AG04450 (cell line): ENCODE measurements around the gene MYO10. TPM values are rescaled to one million over a fixed set of nuclear protein-coding genes. Genes with fewer than 3 reads are reported as not detected.

ENCODE experiments used
- CTCF ChIA-PET: fragments of 300-600, 350-600 bp; formaldehyde crosslinking; extraction: SDS; loops from one replicate; lab custom pipeline; 2022; ENCODE audit warnings: antibody characterized with exemption, inconsistent platforms; lab: Charles Lee
- POLR2A ChIA-PET: fragments of 350-600 bp; formaldehyde crosslinking; extraction: SDS; loops from one replicate; lab custom pipeline; 2021; ENCODE audit warnings: antibody characterized with exemption, inconsistent platforms; lab: Yijun Ruan, JAX
- DNase-seq: peaks from one replicate; pipeline ENCODE4 v3.0.0-alpha.2; 2011; ENCODE audit warnings: low read depth, low spot score
- H3K27ac ChIP-seq: one replicate; pipeline ENCODE4 v1.5.1; 2012; ENCODE audit warnings: low read depth, low read length, control low read depth
- H3K27me3 ChIP-seq: one replicate; pipeline ENCODE4 v1.6.0; 2012; ENCODE audit warnings: low read length; ENCODE audit not compliant: control insufficient read depth, insufficient read depth
- H3K4me3 ChIP-seq: 2 replicates; pipeline ENCODE4 v1.5.1; 2011; ENCODE audit warnings: mild to moderate bottlenecking, low read depth, low read length, control low read depth
- H3K9me3 ChIP-seq: 2 replicates; pipeline ENCODE4 v1.5.1; 2012; ENCODE audit warnings: low read length; ENCODE audit not compliant: control insufficient read depth, insufficient read depth
- polyA plus RNA-seq: library from polyadenylated mRNA; depleted of rRNA; stranded (reverse); fragments of >200 nt; gene quantifications from 2 replicates; pipeline ENCODE4 v1.2.3, GENCODE V29; 2011
- TF ChIP-seq, protein P1 (sequence below): IDR thresholded peaks from 2 replicates; pipeline ENCODE4 v1.5.1; 2011; ENCODE audit warnings: low read depth, low read length, control low read depth, inconsistent platforms

The MYO10 gene
- polyA plus RNA-seq, 1 experiment, result 37.0 TPM

DNA sequence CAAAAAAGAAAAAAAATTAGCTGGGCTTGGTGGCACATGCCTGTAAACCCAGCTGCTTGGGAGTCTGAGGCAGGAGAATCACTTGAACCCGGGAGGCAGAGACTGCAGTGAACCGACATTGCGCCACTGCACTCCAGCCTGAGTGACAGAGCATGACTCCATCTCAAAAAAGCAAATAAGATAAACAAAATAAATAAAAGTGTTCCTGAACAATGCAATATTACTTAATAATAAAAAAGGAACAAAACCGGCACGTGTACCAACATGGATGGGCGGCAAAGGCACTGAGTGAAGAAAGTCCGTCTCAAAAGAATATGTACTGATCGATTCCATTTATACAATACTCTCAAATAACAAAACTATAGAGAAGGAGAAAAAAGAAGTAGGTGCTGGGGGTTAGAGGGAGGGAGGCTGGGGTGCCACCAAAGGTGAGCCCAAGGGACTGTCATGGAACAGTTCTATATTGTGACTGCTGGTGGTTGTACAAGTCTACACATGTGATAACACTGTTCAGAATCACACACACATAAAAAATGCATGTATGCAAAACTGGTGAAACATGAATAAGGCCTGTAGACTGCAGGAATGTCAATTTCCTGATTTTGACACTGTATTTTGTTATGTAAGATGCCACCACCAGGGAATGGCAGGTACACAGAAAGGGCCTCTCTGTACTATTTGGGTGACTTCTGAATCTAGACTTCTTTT is 15.8 kb downstream of the MYO10 start:
- Histone ChIP-seq H3K27ac (no peak overlapping the region), H3K27me3 (no peaks in the 10 kb centered on the region), H3K4me3 (no peak overlapping the region), H3K9me3 (no peaks in the 10 kb centered on the region)
- POLR2A ChIA-PET, result no interaction called here
- no peak for DNase-seq
- TF ChIP-seq, protein P1, sequence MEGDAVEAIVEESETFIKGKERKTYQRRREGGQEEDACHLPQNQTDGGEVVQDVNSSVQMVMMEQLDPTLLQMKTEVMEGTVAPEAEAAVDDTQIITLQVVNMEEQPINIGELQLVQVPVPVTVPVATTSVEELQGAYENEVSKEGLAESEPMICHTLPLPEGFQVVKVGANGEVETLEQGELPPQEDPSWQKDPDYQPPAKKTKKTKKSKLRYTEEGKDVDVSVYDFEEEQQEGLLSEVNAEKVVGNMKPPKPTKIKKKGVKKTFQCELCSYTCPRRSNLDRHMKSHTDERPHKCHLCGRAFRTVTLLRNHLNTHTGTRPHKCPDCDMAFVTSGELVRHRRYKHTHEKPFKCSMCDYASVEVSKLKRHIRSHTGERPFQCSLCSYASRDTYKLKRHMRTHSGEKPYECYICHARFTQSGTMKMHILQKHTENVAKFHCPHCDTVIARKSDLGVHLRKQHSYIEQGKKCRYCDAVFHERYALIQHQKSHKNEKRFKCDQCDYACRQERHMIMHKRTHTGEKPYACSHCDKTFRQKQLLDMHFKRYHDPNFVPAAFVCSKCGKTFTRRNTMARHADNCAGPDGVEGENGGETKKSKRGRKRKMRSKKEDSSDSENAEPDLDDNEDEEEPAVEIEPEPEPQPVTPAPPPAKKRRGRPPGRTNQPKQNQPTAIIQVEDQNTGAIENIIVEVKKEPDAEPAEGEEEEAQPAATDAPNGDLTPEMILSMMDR, result no peak
- CTCF ChIA-PET, result interaction anchor here (1.1 to 2.8 kb wide), 2 partner anchors 13 to 270 kb away, joined by 3 to 19 read pairs; no protein-coding TSS in a partner anchor

DNA sequence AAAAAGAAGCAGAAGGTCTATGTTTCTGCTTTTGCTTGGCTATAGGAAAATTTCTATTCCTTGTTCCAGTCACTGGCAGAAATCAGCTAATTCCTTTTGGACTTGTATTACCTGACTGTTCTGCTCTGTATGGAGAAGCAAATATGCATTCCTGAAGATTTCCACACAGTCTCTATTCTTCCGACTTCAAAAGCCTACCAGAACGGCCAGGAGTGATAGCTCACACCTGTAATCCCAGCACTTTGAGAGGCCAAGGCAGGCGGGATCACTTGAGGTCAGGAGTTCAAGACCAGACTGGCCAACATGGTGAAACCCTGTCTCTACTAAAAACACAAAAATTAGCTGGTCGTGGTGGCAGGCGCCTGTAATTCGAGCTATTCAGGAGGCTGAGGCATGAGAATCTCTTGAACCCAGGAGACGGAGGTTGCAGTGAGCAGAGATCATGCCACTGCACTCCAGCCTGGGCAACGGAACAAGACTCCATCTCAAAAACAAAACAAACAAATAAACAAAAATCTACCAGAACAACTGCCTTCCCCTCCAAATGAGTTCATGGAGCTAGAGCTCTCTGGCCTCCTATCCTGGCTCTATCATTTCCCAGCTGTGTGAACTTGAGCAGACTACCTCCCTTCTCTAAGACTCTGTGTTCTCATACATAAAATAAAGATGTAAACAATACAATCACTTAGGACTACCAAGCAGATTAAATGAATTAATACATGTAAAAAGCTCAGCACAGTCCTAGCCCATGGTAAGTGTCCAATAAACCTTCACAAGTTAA is 17.0 kb downstream of the MYO10 start:
- Histone ChIP-seq H3K27me3 (no peaks in the 10 kb centered on the region), H3K4me3 (no peak overlapping the region), H3K9me3 (no peaks in the 10 kb centered on the region), H3K27ac (no peak overlapping the region)
- CTCF ChIA-PET, result interaction anchor here (0.6 to 2.8 kb wide), 5 partner anchors 14 to 271 kb away, joined by 3 to 19 read pairs (median 3); no protein-coding TSS in a partner anchor
- TF ChIP-seq, protein P1, result no peak
- POLR2A ChIA-PET, result interaction anchor here (0.6 kb wide), 1 partner anchor 198 kb away, joined by 3 read pairs; no protein-coding TSS in a partner anchor
- DNase-seq, result no peak

GRCh38 chr5:16918156-16918555 is 17.9 kb downstream of the MYO10 start:
- no peak for DNase-seq
- CTCF ChIA-PET, result interaction anchor here (1.1 to 2.8 kb wide), 3 partner anchors 13 to 272 kb away, joined by 4 to 19 read pairs (median 12); no protein-coding TSS in a partner anchor
- H3K27ac ChIP-seq, result no peak overlapping the region

GRCh38 chr5:16916262-16916878 is 19.7 kb downstream of the MYO10 start:
- peak; percentile 55 for DNase-seq
- Histone ChIP-seq H3K9me3 (no peaks in the 10 kb centered on the region), H3K27ac (peak overlapping the region; percentile 39), H3K4me3 (no peak overlapping the region), H3K27me3 (no peaks in the 10 kb centered on the region)
- TF ChIP-seq, protein P1, result no peak
- ChIA-PET CTCF (interaction anchor here (0.9 to 6.4 kb wide), 4 partner anchors 216 to 300 kb away, joined by 3 to 31 read pairs (median 4); no protein-coding TSS in a partner anchor), POLR2A (interaction anchor here (0.7 kb wide), 1 partner anchor 15 kb away, joined by 7 read pairs; no protein-coding TSS in a partner anchor)

More at GRCh38 chr5:16918156-16918555, 17.9 kb downstream of the MYO10 start:
- POLR2A ChIA-PET, result interaction anchor here (0.6 to 1.4 kb wide), 2 partner anchors 63 to 214 kb away, joined by 6 to 9 read pairs; no protein-coding TSS in a partner anchor
- Histone ChIP-seq H3K4me3 (no peak overlapping the region), H3K27me3 (no peaks in the 10 kb centered on the region), H3K9me3 (no peaks in the 10 kb centered on the region)
- TF ChIP-seq, protein P1, result no peak
